ENCODE results near the gene ZC3H10. TPM values are rescaled to one million over a fixed set of nuclear protein-coding genes. Genes with fewer than 3 reads are reported as not detected.

Gene ZC3H10
- total RNA-seq, 4 donors from 2014 or later = 3.1 to 9.1 (median 3.7) TPM

- H3K4me1 ChIP-seq = peaks cover 3 to 19% of the 10 kb centered on the region in 2 donors
- in situ Hi-C loops (cut with MboI; ENCODE audit: low sequenced_read_pairs in 4 of 4) = no loop called here
- intact Hi-C loops (cut with DNase I; ENCODE audit: low total_unique reads) = no loop called here
- no peak overlapping the region for H3K27ac ChIP-seq
- TF ChIP-seq POLR2A (IDR thresholded peaks at IDR 0.05) (no peak), CTCF (IDR thresholded peaks at IDR 0.05 in 4 of 5, conservative IDR thresholded peaks at IDR 0.05 in 1 of 5) (no peak)
- no peaks in the 10 kb centered on the region for H3K36me3 ChIP-seq
- no peak overlapping the region for H3K4me3 ChIP-seq
- DNase-seq (no peak), ATAC-seq (no peak)
- no peaks in the 10 kb centered on the region for H3K9me3 ChIP-seq
- peaks cover 10 to 24% (median 12%) of the 10 kb centered on the region in 3 donors for H3K27me3 ChIP-seq
These were observed 36.4 kb upstream of the ZC3H10 start for GRCh38 chr12:56081393-56082347.

- in situ Hi-C loops (cut with MboI; ENCODE audit: low sequenced_read_pairs in 4 of 4) (no loop called here), intact Hi-C loops (cut with DNase I; ENCODE audit: low total_unique reads) (no loop called here)
- Histone ChIP-seq H3K4me3 (no peak overlapping the region), H3K9me3 (no peaks in the 10 kb centered on the region), H3K27ac (no peak overlapping the region), H3K27me3 (peaks cover 10 to 24% (median 12%) of the 10 kb centered on the region in 3 donors), H3K4me1 (peaks cover 3 to 19% of the 10 kb centered on the region in 2 donors), H3K36me3 (no peaks in the 10 kb centered on the region)
- ATAC-seq (no peak), DNase-seq (no peak)
- TF ChIP-seq POLR2A (IDR thresholded peaks at IDR 0.05) (no peak), CTCF (IDR thresholded peaks at IDR 0.05 in 4 of 5, conservative IDR thresholded peaks at IDR 0.05 in 1 of 5) (no peak)
These were observed 35.7 kb upstream of the ZC3H10 start for GRCh38 chr12:56082382-56082781.

- TF ChIP-seq CTCF (IDR thresholded peaks at IDR 0.05 in 4 of 5, conservative IDR thresholded peaks at IDR 0.05 in 1 of 5) (no peak), POLR2A (IDR thresholded peaks at IDR 0.05) (no peak)
- Histone ChIP-seq H3K36me3 (no peaks in the 10 kb centered on the region), H3K4me1 (peaks cover 3 to 19% of the 10 kb centered on the region in 2 donors), H3K27me3 (peaks cover 10 to 24% (median 12%) of the 10 kb centered on the region in 3 donors), H3K9me3 (no peaks in the 10 kb centered on the region), H3K27ac (no peak overlapping the region), H3K4me3 (no peak overlapping the region)
- ATAC-seq = no peak
- DNase-seq = no peak
- in situ Hi-C loops (cut with MboI; ENCODE audit: low sequenced_read_pairs in 4 of 4) (no loop called here), intact Hi-C loops (cut with DNase I; ENCODE audit: low total_unique reads) (no loop called here)
These were observed 35.1 kb upstream of the ZC3H10 start for GRCh38 chr12:56082967-56083366.

GRCh38 chr12:56084958-56085543, 33.0 kb upstream of the ZC3H10 start:
- H3K9me3 ChIP-seq = no peaks in the 10 kb centered on the region
- intact Hi-C loops (cut with DNase I; ENCODE audit: low total_unique reads) (no loop called here), in situ Hi-C loops (cut with MboI; ENCODE audit: low sequenced_read_pairs in 4 of 4) (no loop called here)
- ATAC-seq = no peak
- TF ChIP-seq POLR2A (IDR thresholded peaks at IDR 0.05) (no peak), CTCF (IDR thresholded peaks at IDR 0.05 in 4 of 5, conservative IDR thresholded peaks at IDR 0.05 in 1 of 5) (no peak)
- peaks cover 0 to 3% of the 10 kb centered on the region in 2 donors for H3K4me1 ChIP-seq
- peaks cover 8 to 14% (median 10%) of the 10 kb centered on the region in 3 donors for H3K27me3 ChIP-seq
- no peak overlapping the region for H3K27ac ChIP-seq
- no peaks in the 10 kb centered on the region for H3K36me3 ChIP-seq
- DNase-seq = no peak
- no peak overlapping the region for H3K4me3 ChIP-seq
